Adrenal gland (tissue), 12 donors: Measurements from ENCODE around the gene AOPEP. TPM values are rescaled to one million over a fixed set of nuclear protein-coding genes. Genes with fewer than 3 reads are reported as not detected.

Experiments
- DNase-seq, 7 donors: peaks; one replicate each; pipeline ENCODE4 v3.0.0-alpha.2; 2019 to 2020
- H3K27ac ChIP-seq, 5 donors: fragments of 200-600 bp; sonication (generic) in 4 of 5; 1 replicate in 3 of 5; 2 replicates in 2 of 5; pipeline versions ENCODE4 v1.5.1 to v1.8.0; 2016 to 2020; ENCODE audit warnings: mild to moderate bottlenecking in 1 of 5
- H3K27me3 ChIP-seq: fragments of 200-600 bp; 2 replicates; pipeline ENCODE4 v1.8.0; 2021
- H3K36me3 ChIP-seq, 2 donors: fragments of 200-600 bp; replicated peaks in 1 of 2; 1 replicate in 1 of 2; 2 replicates in 1 of 2; pipeline versions ENCODE4 v1.5.1 to v1.8.0; 2018 to 2022
- H3K4me1 ChIP-seq, 2 donors: fragments of 200-600 bp; replicated peaks in 1 of 2; 1 replicate in 1 of 2; 2 replicates in 1 of 2; pipeline versions ENCODE4 v1.5.1 to v1.8.0; 2018 to 2021
- H3K4me3 ChIP-seq, 4 donors: fragments of 200-600 bp; sonication (generic) in 3 of 4; one replicate each; pipeline ENCODE4 v1.5.1; 2016 to 2018
- H3K9me3 ChIP-seq, 3 donors: fragments of 200-600 bp; sonication (generic) in 1 of 3; replicated peaks in 1 of 3; 1 replicate in 2 of 3; 2 replicates in 1 of 3; pipeline versions ENCODE4 v1.5.1 to v1.8.0; 2016 to 2021
- POLR2A ChIP-seq, 2 donors: fragments of 450-650 bp; IDR thresholded peaks; one replicate each; pipeline ENCODE4 v1.6.1; 2017; ENCODE audit warnings: antibody characterized with exemption in 2 of 2, mild to moderate bottlenecking in 2 of 2, moderate library complexity in 1 of 2
- WGBS, 4 donors: extraction: QIAGEN DNeasy Blood & Tissue Kit in 2 of 4; methylation state at CpG; one replicate each; pipeline versions ENCODE4 v1.1.5 to v1.1.7; 2013 to 2017; 5-methylcytosine and 5-hydroxymethylcytosine counted together
- intact Hi-C, 2 donors: fragments of 100-400 bp; cut with DNase I; formaldehyde crosslinking; loops; one replicate each; pipeline versions ENCODE4 v1.14.1 to v1.15.0; 2022 to 2023
- polyA plus RNA-seq, 3 donors: library from polyadenylated mRNA; stranded (reverse); fragments of 200-250 nt in 2 of 3; fragments of 350-450 nt in 1 of 3; fragmentation: Illumina TruSeq in 1 of 3; extraction: RNeasy Lipid Tissue Mini Kit (QIAGEN cat#74804) in 1 of 3; gene quantifications; one replicate each; pipeline ENCODE4 v1.2.3, GENCODE V29; 2013 to 2014
- total RNA-seq, 9 donors: library from RNA; depleted of rRNA in 4 of 9; stranded (reverse); fragments of >200 nt in 4 of 9; fragments of 120-200 nt in 1 of 9; fragmentation: NEBNext Ultra II Directional in 1 of 9; extraction: Animal tissue kit (Norgen Biotek cat#: 25700) in 1 of 9; gene quantifications; one replicate each; pipeline versions ENCODE4 v1.1.0 to v1.2.4, GENCODE V29; 2013 to 2023
- TF ChIP-seq, protein P1 (sequence below), 6 experiments: fragments of 450-650 bp in 4 of 6; fragments of 200-600 bp in 2 of 6; sonication (generic) in 1 of 6; IDR thresholded peaks; 1 replicate in 5 of 6; 2 replicates in 1 of 6; pipeline versions ENCODE4 v1.5.1 to v1.8.0; 2016 to 2021; ENCODE audit warnings: antibody characterized with exemption in 6 of 6, mild to moderate bottlenecking in 2 of 6, moderate library complexity in 1 of 6
- donor health status: healthy with polysubstance abuse.
- donor health status: Bipolar disorder and iron deficiency.
- donor health status: DM: yes; HTN: yes; CAD: no.
- donor health status: DM: no; HTN: no; CAD: no.
- donor health status: DM: no; HTN: no; CAD: no.
- donor health status: DM: yes; HTN: yes; CAD: no.

Gene AOPEP
- total and polyA plus RNA-seq, 12 donors: 31.0 to 99.6 (median 71.0) TPM

DNA sequence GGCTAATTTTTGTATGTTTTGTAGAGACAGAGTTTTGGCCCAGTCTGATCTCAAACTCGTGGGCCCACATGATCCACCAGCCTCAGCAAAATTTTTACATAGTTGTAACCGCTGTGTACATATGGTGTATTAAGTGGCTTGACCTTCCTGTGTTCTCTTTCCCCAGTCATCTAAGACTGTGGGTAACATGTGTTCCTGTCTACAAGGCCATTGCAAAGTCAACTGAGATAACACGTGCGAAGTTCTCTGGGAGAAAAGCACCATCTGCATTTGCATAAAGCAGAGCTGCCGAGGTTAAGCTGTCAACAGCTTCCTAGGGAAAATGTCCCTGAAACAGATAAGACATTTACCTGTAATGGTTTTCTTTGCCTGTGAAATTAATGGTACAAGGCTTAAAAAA, 317.3 kb downstream of the AOPEP start:
- Histone ChIP-seq H3K9me3 (no peaks in the 10 kb centered on the region), H3K4me3 (no peak overlapping the region), H3K4me1 (peaks cover 0 to 16% of the 10 kb centered on the region in 2 donors), H3K27ac (peak overlapping the region in 2 of 5 donors; percentile 7 to 71), H3K27me3 (no peaks in the 10 kb centered on the region), H3K36me3 (no peaks in the 10 kb centered on the region)
- 37 to 44% (median 41%) methylated on average over 5 of the region's 5 CpGs for WGBS, 4 donors
- DNase-seq: no peak
- intact Hi-C loops: no loop called here
- TF ChIP-seq POLR2A (IDR thresholded peaks at IDR 0.05): no peak
- TF ChIP-seq, protein P1, sequence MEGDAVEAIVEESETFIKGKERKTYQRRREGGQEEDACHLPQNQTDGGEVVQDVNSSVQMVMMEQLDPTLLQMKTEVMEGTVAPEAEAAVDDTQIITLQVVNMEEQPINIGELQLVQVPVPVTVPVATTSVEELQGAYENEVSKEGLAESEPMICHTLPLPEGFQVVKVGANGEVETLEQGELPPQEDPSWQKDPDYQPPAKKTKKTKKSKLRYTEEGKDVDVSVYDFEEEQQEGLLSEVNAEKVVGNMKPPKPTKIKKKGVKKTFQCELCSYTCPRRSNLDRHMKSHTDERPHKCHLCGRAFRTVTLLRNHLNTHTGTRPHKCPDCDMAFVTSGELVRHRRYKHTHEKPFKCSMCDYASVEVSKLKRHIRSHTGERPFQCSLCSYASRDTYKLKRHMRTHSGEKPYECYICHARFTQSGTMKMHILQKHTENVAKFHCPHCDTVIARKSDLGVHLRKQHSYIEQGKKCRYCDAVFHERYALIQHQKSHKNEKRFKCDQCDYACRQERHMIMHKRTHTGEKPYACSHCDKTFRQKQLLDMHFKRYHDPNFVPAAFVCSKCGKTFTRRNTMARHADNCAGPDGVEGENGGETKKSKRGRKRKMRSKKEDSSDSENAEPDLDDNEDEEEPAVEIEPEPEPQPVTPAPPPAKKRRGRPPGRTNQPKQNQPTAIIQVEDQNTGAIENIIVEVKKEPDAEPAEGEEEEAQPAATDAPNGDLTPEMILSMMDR (IDR thresholded peaks at IDR 0.05): no peak

GRCh38 chr9:95044731-95045508, 318.4 kb downstream of the AOPEP start:
- TF ChIP-seq, protein P1 (IDR thresholded peaks at IDR 0.05): peak in 1 of 6 experiments; percentile 17
- no peak for TF ChIP-seq POLR2A (IDR thresholded peaks at IDR 0.05)
- intact Hi-C loops: no loop called here
- 76 to 93% (median 89%) methylated on average over 21 to 36 of the region's 36 CpGs for WGBS, 4 donors
- no peaks in the 10 kb centered on the region for H3K27me3 ChIP-seq
- H3K4me3 ChIP-seq: no peak overlapping the region
- DNase-seq: no peak
- H3K27ac ChIP-seq: peak overlapping the region in 2 of 5 donors; percentile 16 to 36
- peaks cover 6 to 27% of the 10 kb centered on the region in 2 donors for H3K4me1 ChIP-seq
- no peaks in the 10 kb centered on the region for H3K9me3 ChIP-seq
- H3K36me3 ChIP-seq: no peaks in the 10 kb centered on the region

DNA sequence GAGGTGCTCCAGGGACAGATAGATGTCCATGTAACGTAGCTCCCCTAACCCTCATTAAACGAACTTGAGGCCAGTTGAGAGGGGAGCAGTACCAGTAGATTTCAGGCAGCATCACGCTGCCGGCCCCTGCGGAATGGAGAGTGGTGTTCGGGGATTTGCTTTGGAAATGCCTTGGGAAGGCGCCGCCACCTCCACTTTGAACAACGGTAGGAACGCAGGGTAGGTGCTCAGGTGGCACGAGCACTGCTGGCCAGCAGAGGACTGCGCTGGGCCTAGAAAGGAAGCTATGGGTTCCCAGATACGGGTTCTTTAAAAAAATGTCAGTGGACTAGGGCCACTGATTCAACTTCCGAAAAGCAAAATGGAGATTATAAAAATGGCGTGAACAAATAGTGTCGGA, 319.3 kb downstream of the AOPEP start:
- H3K27ac ChIP-seq: no peak overlapping the region
- DNase-seq: no peak
- H3K36me3 ChIP-seq: no peaks in the 10 kb centered on the region
- no peak for TF ChIP-seq POLR2A (IDR thresholded peaks at IDR 0.05)
- TF ChIP-seq, protein P1 (IDR thresholded peaks at IDR 0.05): no peak
- intact Hi-C loops: no loop called here
- peaks cover 12 to 23% of the 10 kb centered on the region in 2 donors for H3K4me1 ChIP-seq
- H3K27me3 ChIP-seq: no peaks in the 10 kb centered on the region
- 83 to 93% (median 88%) methylated on average over 16 of the region's 16 CpGs for WGBS, 4 donors
- H3K9me3 ChIP-seq: no peaks in the 10 kb centered on the region
- H3K4me3 ChIP-seq: no peak overlapping the region

- no peak for DNase-seq
- Histone ChIP-seq H3K9me3 (no peaks in the 10 kb centered on the region), H3K27me3 (no peaks in the 10 kb centered on the region), H3K4me3 (peak overlapping the region in 1 of 4 donors; percentile 59), H3K36me3 (no peaks in the 10 kb centered on the region), H3K27ac (peak overlapping the region in 4 of 5 donors; percentile 42 to 88 (median 80)), H3K4me1 (peaks cover 12 to 24% of the 10 kb centered on the region in 2 donors)
- 56 to 72% (median 60%) methylated on average over 3 of the region's 3 CpGs for WGBS, 4 donors
- TF ChIP-seq, protein P1 (IDR thresholded peaks at IDR 0.05): no peak
- no peak for TF ChIP-seq POLR2A (IDR thresholded peaks at IDR 0.05)
- intact Hi-C loops: no loop called here
These were observed 321.1 kb downstream of the AOPEP start for GRCh38 chr9:95047452-95048224.
